Upper lobe of left lung (tissue), 6 donors: ENCODE results near the gene FAM43A. TPM values are rescaled to one million over a fixed set of nuclear protein-coding genes. Genes with fewer than 3 reads are reported as not detected.

Source experiments
- ATAC-seq, 2 donors: fragments of 200-7000 bp; cut with Tn5 transposase; one replicate each; pipeline ENCODE4 v1.9.1; 2022; ENCODE audit warnings: mild to moderate bottlenecking in 2 of 2, moderate library complexity in 2 of 2; ENCODE audit not compliant: low FRiP score in 2 of 2
- DNase-seq, 2 donors: peaks; one replicate each; pipeline ENCODE4 v3.0.0-alpha.2; 2019 to 2020
- H3K27ac ChIP-seq, 4 donors: fragments of 200-600 bp; sonication (generic); one replicate each; pipeline ENCODE4 v1.5.1; 2016 to 2019
- H3K27me3 ChIP-seq, 4 donors: fragments of 200-600 bp; sonication (generic); one replicate each; pipeline ENCODE4 v1.5.1; 2017 to 2019
- H3K36me3 ChIP-seq, 4 donors: fragments of 200-600 bp; sonication (generic); one replicate each; pipeline ENCODE4 v1.5.1; 2016 to 2019
- H3K4me1 ChIP-seq, 4 donors: fragments of 200-600 bp; sonication (generic); one replicate each; pipeline ENCODE4 v1.5.1; 2018 to 2019
- H3K4me3 ChIP-seq, 4 donors: fragments of 200-600 bp; sonication (generic); one replicate each; pipeline ENCODE4 v1.5.1; 2017 to 2019; ENCODE audit warnings: mild to moderate bottlenecking in 2 of 4, moderate library complexity in 1 of 4
- H3K9me3 ChIP-seq, 4 donors: fragments of 200-600 bp; sonication (generic); one replicate each; pipeline ENCODE4 v1.5.1; 2018 to 2019
- EP300 ChIP-seq, 4 donors: sonication (generic); formaldehyde crosslinking; IDR thresholded peaks; one replicate each; pipeline ENCODE4 v1.5.1; 2017; ENCODE audit warnings: antibody characterized with exemption in 4 of 4, control low read depth in 2 of 4
- POLR2A ChIP-seq, 4 donors: fragments of 450-650 bp; IDR thresholded peaks; one replicate each; pipeline ENCODE4 v1.5.1; 2016 to 2017; ENCODE audit warnings: antibody characterized with exemption in 4 of 4, mild to moderate bottlenecking in 2 of 4
- POLR2AphosphoS5 ChIP-seq, 2 donors: sonication (generic); formaldehyde crosslinking; IDR thresholded peaks; one replicate each; pipeline ENCODE4 v1.5.1; 2017; ENCODE audit warnings: antibody characterized with exemption in 2 of 2
- WGBS, 2 donors: methylation state at CpG; one replicate each; pipeline ENCODE4 v1.1.5; 2017 to 2018; 5-methylcytosine and 5-hydroxymethylcytosine counted together
- total RNA-seq, 6 donors: library from RNA; depleted of rRNA in 4 of 6; stranded (reverse); fragments of >200 nt in 4 of 6; gene quantifications; one replicate each; pipeline versions ENCODE4 v1.1.0 to v1.2.1, GENCODE V29; 2016 to 2021
- TF ChIP-seq, protein P1 (sequence below), 6 experiments: fragments of 450-650 bp in 4 of 6; fragments of 200-600 bp in 2 of 6; sonication (generic) in 2 of 6; IDR thresholded peaks; one replicate each; pipeline ENCODE4 v1.5.1; 2016 to 2019; ENCODE audit warnings: antibody characterized with exemption in 6 of 6
- donor health status: DM: no; HTN: no; CAD: no; lungs with moderate emphysema.
- donor health status: DM: no; HTN: yes; CAD: no; lungs with severe emphysema.

Gene FAM43A
- total RNA-seq, 6 donors from 2014 or later, result 7.6 to 32.3 (median 14.4) TPM

DNA sequence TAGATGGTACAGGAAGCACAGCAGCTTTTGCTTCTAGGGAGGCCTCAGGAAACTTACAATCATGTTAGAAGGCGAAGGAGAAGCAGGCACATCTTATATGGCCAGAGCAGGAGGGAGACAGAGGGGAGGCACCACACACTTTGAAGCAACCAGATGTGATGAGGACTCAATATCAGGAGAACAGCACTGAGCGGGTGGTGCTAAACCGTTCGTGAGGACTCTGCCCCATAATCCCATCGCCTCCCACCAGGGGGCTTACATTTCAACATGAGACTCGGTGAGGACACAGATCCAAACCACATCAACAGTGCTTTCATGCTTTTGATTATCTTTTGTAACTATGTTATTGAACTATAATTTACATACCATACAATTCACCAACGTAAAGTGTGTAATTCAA lies 44.9 kb upstream of the FAM43A start:
- H3K4me3 ChIP-seq, result no peak overlapping the region
- H3K27ac ChIP-seq, result peak overlapping the region; percentile 52 to 86 (median 67)
- TF ChIP-seq POLR2A (IDR thresholded peaks at IDR 0.05), result no peak
- TF ChIP-seq, protein P1, sequence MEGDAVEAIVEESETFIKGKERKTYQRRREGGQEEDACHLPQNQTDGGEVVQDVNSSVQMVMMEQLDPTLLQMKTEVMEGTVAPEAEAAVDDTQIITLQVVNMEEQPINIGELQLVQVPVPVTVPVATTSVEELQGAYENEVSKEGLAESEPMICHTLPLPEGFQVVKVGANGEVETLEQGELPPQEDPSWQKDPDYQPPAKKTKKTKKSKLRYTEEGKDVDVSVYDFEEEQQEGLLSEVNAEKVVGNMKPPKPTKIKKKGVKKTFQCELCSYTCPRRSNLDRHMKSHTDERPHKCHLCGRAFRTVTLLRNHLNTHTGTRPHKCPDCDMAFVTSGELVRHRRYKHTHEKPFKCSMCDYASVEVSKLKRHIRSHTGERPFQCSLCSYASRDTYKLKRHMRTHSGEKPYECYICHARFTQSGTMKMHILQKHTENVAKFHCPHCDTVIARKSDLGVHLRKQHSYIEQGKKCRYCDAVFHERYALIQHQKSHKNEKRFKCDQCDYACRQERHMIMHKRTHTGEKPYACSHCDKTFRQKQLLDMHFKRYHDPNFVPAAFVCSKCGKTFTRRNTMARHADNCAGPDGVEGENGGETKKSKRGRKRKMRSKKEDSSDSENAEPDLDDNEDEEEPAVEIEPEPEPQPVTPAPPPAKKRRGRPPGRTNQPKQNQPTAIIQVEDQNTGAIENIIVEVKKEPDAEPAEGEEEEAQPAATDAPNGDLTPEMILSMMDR (IDR thresholded peaks at IDR 0.05), result no peak
- TF ChIP-seq POLR2AphosphoS5 (IDR thresholded peaks at IDR 0.05), result no peak
- TF ChIP-seq EP300 (IDR thresholded peaks at IDR 0.05), result no peak
- H3K4me1 ChIP-seq, result peaks cover 0 to 18% (median 12%) of the 10 kb centered on the region in 4 donors
- ATAC-seq (no peak), DNase-seq (no peak)
- peaks cover 9 to 57% (median 35%) of the 10 kb centered on the region in 4 donors for H3K36me3 ChIP-seq
- no peaks in the 10 kb centered on the region for H3K9me3 ChIP-seq
- WGBS, 2 donors, result 74 to 81% methylated on average over 7 of the region's 7 CpGs
- H3K27me3 ChIP-seq, result no peaks in the 10 kb centered on the region

DNA sequence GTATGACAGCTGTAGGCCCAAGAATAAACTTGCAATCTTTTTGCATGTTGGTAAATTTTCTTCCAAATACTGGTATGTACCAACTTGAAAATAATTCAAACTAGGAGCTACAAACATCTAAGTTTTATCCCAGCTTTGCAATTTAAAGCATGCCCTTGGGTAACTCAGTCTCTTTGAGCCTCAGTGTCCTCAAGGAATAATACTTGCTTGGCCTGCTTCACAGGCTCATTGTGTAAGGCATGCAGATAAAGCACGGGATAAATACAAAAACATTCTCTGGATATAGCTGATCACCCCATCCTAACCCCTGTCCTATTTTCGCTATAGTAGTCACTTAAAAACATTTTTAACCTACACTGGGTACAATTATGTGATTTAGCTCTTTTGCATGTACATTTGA lies 42.9 kb upstream of the FAM43A start:
- 96% methylated on average over 2 of the region's 2 CpGs for WGBS, 2 donors
- Histone ChIP-seq H3K27me3 (no peaks in the 10 kb centered on the region), H3K36me3 (peaks cover 11 to 76% (median 39%) of the 10 kb centered on the region in 4 donors), H3K27ac (peak overlapping the region in 1 of 4 donors; percentile 86), H3K4me1 (peaks cover 0 to 18% (median 11%) of the 10 kb centered on the region in 4 donors), H3K9me3 (no peaks in the 10 kb centered on the region), H3K4me3 (no peak overlapping the region)
- no peak for DNase-seq
- no peak for ATAC-seq
- TF ChIP-seq POLR2A (IDR thresholded peaks at IDR 0.05) (no peak), EP300 (IDR thresholded peaks at IDR 0.05) (no peak), POLR2AphosphoS5 (IDR thresholded peaks at IDR 0.05) (no peak)
- TF ChIP-seq, protein P1 (IDR thresholded peaks at IDR 0.05), result no peak

DNA sequence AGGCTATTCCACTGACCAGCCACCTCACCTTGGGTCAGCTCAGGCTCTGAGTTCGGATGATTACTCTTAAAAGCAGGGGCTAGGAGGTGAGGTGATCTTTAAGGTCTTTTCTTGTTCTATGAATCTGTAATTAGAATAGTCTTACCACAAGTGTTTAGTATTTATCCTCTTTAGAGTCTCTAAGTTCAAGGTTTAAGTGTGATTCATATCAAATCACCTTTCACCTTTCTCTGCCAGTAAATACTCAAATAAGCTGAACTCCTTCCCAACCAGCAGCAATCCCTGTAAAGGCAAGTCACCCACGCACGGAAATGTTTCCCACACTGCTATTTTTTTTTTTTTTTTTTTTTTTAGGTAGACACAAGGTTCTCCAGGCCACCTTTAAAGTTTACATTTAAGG lies 37.9 kb upstream of the FAM43A start:
- peaks cover 29 to 98% (median 68%) of the 10 kb centered on the region in 4 donors for H3K36me3 ChIP-seq

DNA sequence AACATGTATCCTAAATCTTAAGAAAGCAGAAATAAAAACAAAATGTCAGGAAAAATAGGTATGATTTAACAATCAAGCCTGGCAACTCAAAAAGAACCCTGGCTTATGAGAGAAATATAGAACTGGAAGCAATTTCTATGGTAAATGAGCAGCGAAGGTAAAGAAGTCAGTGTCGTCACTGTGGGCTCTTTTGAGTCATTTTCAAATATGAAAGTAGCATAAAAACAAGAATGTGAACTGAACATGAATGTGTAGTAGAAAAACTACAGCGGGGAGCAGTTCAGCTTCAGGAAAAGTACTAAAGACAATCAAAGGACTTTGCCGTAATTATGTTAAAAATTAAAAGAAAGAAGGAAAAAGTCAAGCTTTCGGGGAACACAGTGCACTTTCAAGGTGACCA lies 31.2 kb upstream of the FAM43A start:
- WGBS, 2 donors, result 86 to 87% methylated on average over 5 of the region's 5 CpGs
- Histone ChIP-seq H3K4me1 (peaks cover 0 to 7% (median 4%) of the 10 kb centered on the region in 4 donors), H3K4me3 (no peak overlapping the region), H3K27me3 (no peaks in the 10 kb centered on the region), H3K9me3 (no peaks in the 10 kb centered on the region), H3K27ac (no peak overlapping the region), H3K36me3 (peaks cover 12 to 86% (median 54%) of the 10 kb centered on the region in 4 donors)
- DNase-seq (no peak), ATAC-seq (no peak)
- TF ChIP-seq EP300 (IDR thresholded peaks at IDR 0.05) (no peak), POLR2A (IDR thresholded peaks at IDR 0.05) (no peak), POLR2AphosphoS5 (IDR thresholded peaks at IDR 0.05) (no peak)
- TF ChIP-seq, protein P1 (IDR thresholded peaks at IDR 0.05), result no peak

More for the DNA sequence above, 37.9 kb upstream of the FAM43A start:
- ATAC-seq, result no peak
- Histone ChIP-seq H3K9me3 (no peaks in the 10 kb centered on the region), H3K4me3 (no peak overlapping the region), H3K27me3 (no peaks in the 10 kb centered on the region), H3K4me1 (no peaks in the 10 kb centered on the region), H3K27ac (no peak overlapping the region)
- WGBS, 2 donors, result 81 to 94% methylated on average over 3 of the region's 3 CpGs
- no peak for DNase-seq
- no peak for TF ChIP-seq EP300 (IDR thresholded peaks at IDR 0.05)
- no peak for TF ChIP-seq POLR2A (IDR thresholded peaks at IDR 0.05)

DNA sequence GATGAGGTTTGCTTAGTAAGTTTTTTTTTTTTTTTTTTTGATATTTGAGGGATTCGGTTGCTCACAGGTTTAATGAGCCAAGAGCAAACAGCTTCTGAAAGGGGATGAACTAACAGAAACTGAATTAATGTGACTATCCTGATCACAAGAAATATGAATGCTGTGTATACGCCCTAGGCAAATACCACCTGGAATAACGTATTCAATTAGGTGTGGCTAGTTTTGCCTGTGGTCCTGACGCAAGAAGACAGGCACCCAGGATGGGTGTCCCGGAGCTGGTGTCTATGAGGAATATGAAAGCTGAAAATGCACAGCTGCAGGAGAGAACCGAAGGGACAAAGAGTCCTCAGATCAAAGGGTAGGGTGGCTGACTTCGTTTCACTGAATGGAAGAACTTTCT lies 28.2 kb upstream of the FAM43A start:
- TF ChIP-seq EP300 (IDR thresholded peaks at IDR 0.05), result no peak
- peak overlapping the region in 2 of 4 donors; percentile 53 to 75 for H3K27ac ChIP-seq
- no peak overlapping the region for H3K4me3 ChIP-seq
- ATAC-seq (no peak), DNase-seq (no peak)
- H3K36me3 ChIP-seq, result peaks cover 3 to 65% (median 35%) of the 10 kb centered on the region in 4 donors
- peaks cover 9 to 23% (median 16%) of the 10 kb centered on the region in 4 donors for H3K4me1 ChIP-seq
- no peaks in the 10 kb centered on the region for H3K27me3 ChIP-seq
- 78 to 87% methylated on average over 7 of the region's 7 CpGs for WGBS, 2 donors
- H3K9me3 ChIP-seq, result no peaks in the 10 kb centered on the region
